ENCODE measurements around the gene RPS29.

RPS29 gene

DNA sequence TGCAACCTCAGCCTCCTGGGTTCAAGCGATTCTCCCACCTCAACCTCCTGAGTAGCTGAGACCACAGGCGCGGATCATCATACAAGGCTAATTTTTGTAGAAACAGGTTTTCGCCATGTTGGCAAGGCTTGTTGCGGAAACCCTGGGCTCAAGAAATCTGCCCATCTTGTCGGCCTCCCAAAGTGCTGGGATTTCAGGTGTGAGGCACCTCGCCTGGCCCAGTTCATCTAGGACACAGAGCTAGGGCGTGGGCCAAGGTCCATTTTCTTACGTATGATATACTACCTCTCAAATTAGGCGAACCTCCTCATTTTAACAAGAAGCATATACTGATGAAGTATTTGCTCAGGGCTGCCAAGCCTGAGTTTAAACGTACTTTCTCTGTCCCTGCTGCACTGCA is 2.1 kb downstream of the RPS29 start:
- Histone ChIP-seq H3K9me3 (ENCODE audit: low read length) (no peaks in the 10 kb centered on the region), H3K4me1 (ENCODE audit: insufficient read depth, low read length, severe bottlenecking) (peaks cover 25% of the 10 kb centered on the region), H3K9ac (ENCODE audit: low read length) (peak overlapping the region; percentile 88), H3K27ac (ENCODE audit: low read depth, low read length, poor library complexity, severe bottlenecking) (peak overlapping the region; percentile 24), H2AFZ (ENCODE audit: low read length) (no peak overlapping the region), H4K20me1 (ENCODE audit: insufficient read depth, low read length) (peaks cover 7% of the 10 kb centered on the region; the same call in 1 of the 2 replicates), H3K9me2 (ENCODE audit: low read depth, low read length) (no peaks in the 10 kb centered on the region), H3K36me3 (ENCODE audit: insufficient read depth, low read length) (peaks cover 59% of the 10 kb centered on the region), H3K27me3 (ENCODE audit: insufficient read depth, low read length) (no peaks in the 10 kb centered on the region), H3K4me3 (ENCODE audit: low read depth, low read length, poor library complexity, severe bottlenecking) (peak overlapping the region; percentile 90), H3K79me2 (ENCODE audit: insufficient read depth, low read length) (peaks cover 57% of the 10 kb centered on the region), H3F3A (ENCODE audit: insufficient read depth, low read length) (no peaks in the 10 kb centered on the region), H3K4me2 (ENCODE audit: low read length) (peak overlapping the region; percentile 90)
- TF ChIP-seq EZH2 (IDR thresholded peaks at IDR 0.05; ENCODE audit: borderline replicate concordance, low read length): no peak
- TF ChIP-seq, protein P1, sequence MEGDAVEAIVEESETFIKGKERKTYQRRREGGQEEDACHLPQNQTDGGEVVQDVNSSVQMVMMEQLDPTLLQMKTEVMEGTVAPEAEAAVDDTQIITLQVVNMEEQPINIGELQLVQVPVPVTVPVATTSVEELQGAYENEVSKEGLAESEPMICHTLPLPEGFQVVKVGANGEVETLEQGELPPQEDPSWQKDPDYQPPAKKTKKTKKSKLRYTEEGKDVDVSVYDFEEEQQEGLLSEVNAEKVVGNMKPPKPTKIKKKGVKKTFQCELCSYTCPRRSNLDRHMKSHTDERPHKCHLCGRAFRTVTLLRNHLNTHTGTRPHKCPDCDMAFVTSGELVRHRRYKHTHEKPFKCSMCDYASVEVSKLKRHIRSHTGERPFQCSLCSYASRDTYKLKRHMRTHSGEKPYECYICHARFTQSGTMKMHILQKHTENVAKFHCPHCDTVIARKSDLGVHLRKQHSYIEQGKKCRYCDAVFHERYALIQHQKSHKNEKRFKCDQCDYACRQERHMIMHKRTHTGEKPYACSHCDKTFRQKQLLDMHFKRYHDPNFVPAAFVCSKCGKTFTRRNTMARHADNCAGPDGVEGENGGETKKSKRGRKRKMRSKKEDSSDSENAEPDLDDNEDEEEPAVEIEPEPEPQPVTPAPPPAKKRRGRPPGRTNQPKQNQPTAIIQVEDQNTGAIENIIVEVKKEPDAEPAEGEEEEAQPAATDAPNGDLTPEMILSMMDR (IDR thresholded peaks at IDR 0.05; ENCODE audit: low read length): no peak

DNA sequence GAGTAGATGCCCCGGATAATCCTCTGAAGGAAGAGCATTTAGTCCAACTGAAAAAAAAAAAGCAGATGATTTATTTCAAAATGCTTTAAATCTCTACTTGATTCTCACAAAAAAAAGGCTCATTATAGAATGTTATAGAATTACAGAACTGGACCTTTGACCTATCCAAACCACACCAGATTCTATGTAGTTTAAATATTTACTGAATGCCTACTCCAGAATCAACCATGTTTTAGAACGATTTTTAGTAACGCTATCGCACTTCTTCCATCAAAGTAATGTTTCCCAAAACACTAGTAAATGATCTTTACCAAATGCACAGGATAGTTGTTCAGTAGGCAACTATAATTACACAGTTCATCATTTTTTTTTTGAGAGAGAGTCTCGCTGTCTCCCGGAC is 2.6 kb downstream of the RPS29 start:
- Histone ChIP-seq H3K27me3 (ENCODE audit: insufficient read depth, low read length) (no peaks in the 10 kb centered on the region), H3K9me2 (ENCODE audit: low read depth, low read length) (no peaks in the 10 kb centered on the region), H3K9me3 (ENCODE audit: low read length) (no peaks in the 10 kb centered on the region), H3K9ac (ENCODE audit: low read length) (no peak overlapping the region; the same call in 1 of the 2 replicates), H3K4me3 (ENCODE audit: low read depth, low read length, poor library complexity, severe bottlenecking) (peak overlapping the region; percentile 90), H3K36me3 (ENCODE audit: insufficient read depth, low read length) (peaks cover 59% of the 10 kb centered on the region), H3K79me2 (ENCODE audit: insufficient read depth, low read length) (peaks cover 57% of the 10 kb centered on the region), H2AFZ (ENCODE audit: low read length) (no peak overlapping the region), H3F3A (ENCODE audit: insufficient read depth, low read length) (no peaks in the 10 kb centered on the region), H3K4me1 (ENCODE audit: insufficient read depth, low read length, severe bottlenecking) (peaks cover 25% of the 10 kb centered on the region), H3K27ac (ENCODE audit: low read depth, low read length, poor library complexity, severe bottlenecking) (no peak overlapping the region), H4K20me1 (ENCODE audit: insufficient read depth, low read length) (peaks cover 7% of the 10 kb centered on the region; the same call in 1 of the 2 replicates), H3K4me2 (ENCODE audit: low read length) (peak overlapping the region; percentile 90)
- TF ChIP-seq, protein P1 (IDR thresholded peaks at IDR 0.05; ENCODE audit: low read length): no peak
- no peak for TF ChIP-seq EZH2 (IDR thresholded peaks at IDR 0.05; ENCODE audit: borderline replicate concordance, low read length)

DNA sequence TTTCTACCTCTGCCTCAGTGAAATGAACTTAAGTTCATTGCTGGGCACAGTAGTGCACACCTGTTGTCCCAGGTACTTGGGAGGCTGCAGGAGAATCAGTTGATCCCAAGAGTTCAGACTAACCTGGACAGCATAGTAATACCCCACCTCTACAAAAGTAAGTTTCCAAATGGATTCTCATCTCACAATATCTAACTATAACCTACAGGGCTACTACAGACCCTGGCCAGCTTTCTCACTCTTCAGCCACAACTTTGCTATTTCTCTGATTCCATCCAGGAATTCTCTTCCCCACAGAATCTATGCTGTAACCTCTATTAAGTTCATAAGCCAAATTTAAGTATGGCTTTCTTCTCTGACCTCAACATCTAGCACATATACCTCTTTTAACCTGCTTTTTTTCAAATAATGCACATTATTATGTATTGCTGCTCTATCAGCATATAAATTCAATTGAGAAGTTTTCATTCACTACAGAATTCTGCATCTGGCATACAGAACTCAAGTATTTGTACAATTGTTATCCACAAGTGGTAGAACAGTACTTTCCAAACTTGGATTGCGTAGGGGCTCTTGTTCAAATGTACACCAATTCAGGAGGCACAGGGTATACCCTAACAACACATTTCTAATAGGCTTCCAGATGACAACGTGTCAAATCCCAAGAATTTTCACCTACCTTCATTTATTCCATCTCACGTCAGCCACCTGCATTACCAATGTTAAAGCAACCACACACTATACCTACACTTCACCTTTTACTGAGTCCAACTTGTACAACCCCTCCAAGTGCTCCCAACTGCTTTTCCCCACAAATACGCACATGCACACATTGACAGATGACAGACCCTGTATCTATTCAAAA is 3.8 kb downstream of the RPS29 start:
- Histone ChIP-seq H4K20me1 (ENCODE audit: insufficient read depth, low read length) (peaks cover 7% of the 10 kb centered on the region; the same call in 1 of the 2 replicates), H3F3A (ENCODE audit: insufficient read depth, low read length) (no peaks in the 10 kb centered on the region), H3K79me2 (ENCODE audit: insufficient read depth, low read length) (peaks cover 57% of the 10 kb centered on the region), H2AFZ (ENCODE audit: low read length) (no peak overlapping the region), H3K9ac (ENCODE audit: low read length) (no peak overlapping the region), H3K9me3 (ENCODE audit: low read length) (no peaks in the 10 kb centered on the region), H3K27me3 (ENCODE audit: insufficient read depth, low read length) (no peaks in the 10 kb centered on the region), H3K27ac (ENCODE audit: low read depth, low read length, poor library complexity, severe bottlenecking) (no peak overlapping the region), H3K4me2 (ENCODE audit: low read length) (no peak overlapping the region), H3K4me3 (ENCODE audit: low read depth, low read length, poor library complexity, severe bottlenecking) (no peak overlapping the region), H3K36me3 (ENCODE audit: insufficient read depth, low read length) (peaks cover 68% of the 10 kb centered on the region), H3K9me2 (ENCODE audit: low read depth, low read length) (no peaks in the 10 kb centered on the region), H3K4me1 (ENCODE audit: insufficient read depth, low read length, severe bottlenecking) (peaks cover 25% of the 10 kb centered on the region)
- TF ChIP-seq EZH2 (IDR thresholded peaks at IDR 0.05; ENCODE audit: borderline replicate concordance, low read length): no peak
- TF ChIP-seq, protein P1 (IDR thresholded peaks at IDR 0.05; ENCODE audit: low read length): no peak
